Gastroesophageal sphincter (tissue), 4 donors: Measurements from ENCODE around the gene ASPM. TPM values are rescaled to one million over a fixed set of nuclear protein-coding genes. Genes with fewer than 3 reads are reported as not detected.
"Not testable (repeated sequence)": the region's sequence is repeated elsewhere in the genome, so short reads cannot be mapped to it uniquely, and the experiment has no call there.

Experiments
- ATAC-seq: fragments of 150-250 bp; one replicate; pipeline ENCODE4 v1.9.1; 2016; ENCODE audit warnings: mild to moderate bottlenecking, moderate library complexity
- H3K27ac ChIP-seq, 4 donors: fragments of 200-600 bp; sonication (generic) in 3 of 4; 1 replicate in 3 of 4; 2 replicates in 1 of 4; pipeline ENCODE4 v1.5.1; 2016 to 2019
- H3K27me3 ChIP-seq: fragments of 200-600 bp; sonication (generic); one replicate; pipeline ENCODE4 v1.5.1; 2019
- H3K36me3 ChIP-seq, 2 donors: fragments of 200-600 bp; sonication (generic); one replicate each; pipeline ENCODE4 v1.5.1; 2019; ENCODE audit warnings: control low read depth in 1 of 2
- H3K4me1 ChIP-seq, 3 donors: fragments of 200-600 bp; sonication (generic); 1 replicate in 2 of 3; 2 replicates in 1 of 3; pipeline ENCODE4 v1.5.1; 2016 to 2019; ENCODE audit warnings: control low read depth in 2 of 3
- H3K4me3 ChIP-seq, 2 donors: fragments of 200-600 bp; sonication (generic); one replicate each; pipeline ENCODE4 v1.5.1; 2019; ENCODE audit warnings: mild to moderate bottlenecking in 1 of 2, moderate library complexity in 1 of 2
- H3K9me3 ChIP-seq, 3 donors: fragments of 200-600 bp; sonication (generic); one replicate each; pipeline ENCODE4 v1.5.1; 2017 to 2019; ENCODE audit warnings: control low read depth in 2 of 3
- EP300 ChIP-seq: sonication (generic); formaldehyde crosslinking; IDR thresholded peaks from one replicate; pipeline ENCODE4 v1.6.1; 2017; ENCODE audit warnings: antibody characterized with exemption, mild to moderate bottlenecking
- WGBS, 2 donors: methylation state at CpG; one replicate each; pipeline ENCODE4 v1.1.5; 2018; ENCODE audit warnings: low coverage in 1 of 2; 5-methylcytosine and 5-hydroxymethylcytosine counted together
- total RNA-seq, 4 donors: library from RNA; depleted of rRNA; stranded (reverse); fragments of >200 nt; gene quantifications; one replicate each; pipeline ENCODE4 v1.1.0, GENCODE V29; 2016

ASPM gene
- total RNA-seq, 4 donors from 2014 or later, result 0.27 to 0.96 (median 0.29) TPM

- Histone ChIP-seq H3K4me3 (no peak overlapping the region), H3K4me1 (no peaks in the 10 kb centered on the region), H3K9me3 (no peaks in the 10 kb centered on the region), H3K27ac (no peak overlapping the region), H3K27me3 (no peaks in the 10 kb centered on the region), H3K36me3 (no peaks in the 10 kb centered on the region)
- ATAC-seq, result no peak
- WGBS, 2 donors, result 75 to 95% methylated on average over 3 of the region's 3 CpGs
- TF ChIP-seq EP300, result no peak
Measured at GRCh38 chr1:197036861-197037260, 109.6 kb downstream of the ASPM start.

- not testable (repeated sequence) for H3K4me3 ChIP-seq, H3K36me3 ChIP-seq, H3K9me3 ChIP-seq, H3K27me3 ChIP-seq, H3K27ac ChIP-seq, ATAC-seq, H3K4me1 ChIP-seq
- 60 to 90% methylated on average over 3 to 5 of the region's 6 CpGs for WGBS, 2 donors
Measured at GRCh38 chr1:197034631-197035339, 111.7 kb downstream of the ASPM start.

Other genes starting within 250 kb of the ASPM start
- gene CFHR2, start 202.9 kb downstream of the ASPM start, total RNA-seq, result not detected
- not detected for gene CFHR5, start 169.1 kb downstream of the ASPM start, total RNA-seq
- gene F13B, start 79.4 kb downstream of the ASPM start, total RNA-seq, result not detected
- 10 to 100 TPM; 11.2 to 17.9 (median 12.9) TPM for gene ZBTB41, start 54.6 kb upstream of the ASPM start, total RNA-seq
- under 1 TPM; 0.12 to 0.54 (median 0.33) TPM for gene CRB1, start 121.6 kb upstream of the ASPM start, total RNA-seq